WTC11 (cell line): ENCODE results near the gene TWIST1. TPM values are rescaled to one million over a fixed set of nuclear protein-coding genes. Genes with fewer than 3 reads are reported as not detected.

Experiments used
- ATAC-seq: fragments of 200-7000 bp; cut with Tn5 transposase; 2 replicates; pipeline ENCODE4 v1.10.0; 2021; ENCODE audit warnings: mild to moderate bottlenecking, moderate library complexity
- CTCF ChIA-PET: fragments of 300-600 bp; sonication (Branson Sonifier 250); formaldehyde crosslinking; loops from one replicate; lab custom pipeline; 2021; ENCODE audit warnings: antibody characterized with exemption; lab: Charles Lee
- POLR2A ChIA-PET: fragments of 350-600 bp; sonication (Branson Sonifier 250); formaldehyde crosslinking; loops from one replicate; lab custom pipeline; 2021; ENCODE audit warnings: antibody characterized with exemption; lab: Charles Lee
- DNase-seq: peaks from one replicate; pipeline ENCODE4 v3.0.0; 2021; ENCODE audit warnings: low spot score
- H3K27ac Mint-ChIP-seq: 2 replicates; pipeline ENCODE4 v1.8.0; 2021; ENCODE audit warnings: mixed read lengths
- H3K27me3 Mint-ChIP-seq: 2 replicates; pipeline ENCODE4 v1.8.0; 2021; ENCODE audit warnings: low read depth, mild to moderate bottlenecking, moderate library complexity, mixed read lengths
- H3K36me3 Mint-ChIP-seq: 2 replicates; pipeline ENCODE4 v1.8.0; 2021; ENCODE audit warnings: mixed read lengths
- H3K4me1 Mint-ChIP-seq: 2 replicates; pipeline ENCODE4 v1.8.0; 2022; ENCODE audit warnings: mixed read lengths
- H3K4me3 Mint-ChIP-seq: 2 replicates; pipeline ENCODE4 v1.8.0; 2021; ENCODE audit warnings: mild to moderate bottlenecking, moderate library complexity, mixed read lengths
- H3K9me3 Mint-ChIP-seq: 2 replicates; pipeline ENCODE4 v1.8.0; 2021; ENCODE audit warnings: mixed read lengths
- ATF1 ChIP-seq: sonication (generic); formaldehyde crosslinking; IDR thresholded peaks from 2 replicates; pipeline ENCODE4 v1.8.1; 2023; ENCODE audit warnings: mild to moderate bottlenecking, moderate library complexity, missing genetic modification reagents
- ATF2 ChIP-seq: sonication (generic); formaldehyde crosslinking; IDR thresholded peaks from 2 replicates; pipeline ENCODE4 v1.8.1; 2022; ENCODE audit warnings: low read depth, missing genetic modification reagents, borderline replicate concordance
- E2F1 ChIP-seq: sonication (generic); formaldehyde crosslinking; IDR thresholded peaks from 2 replicates; pipeline ENCODE4 v1.8.0; 2022; ENCODE audit warnings: mild to moderate bottlenecking, missing genetic modification reagents
- FOXK1 ChIP-seq: sonication (generic); formaldehyde crosslinking; IDR thresholded peaks from 2 replicates; pipeline ENCODE4 v1.8.0; 2022; ENCODE audit warnings: mild to moderate bottlenecking, moderate library complexity, missing genetic modification reagents
- GTF2I ChIP-seq: fragments of 250-450 bp; sonication (Bioruptor Pico); conservative IDR thresholded peaks from 2 replicates; pipeline ENCODE4 v1.4.0; 2021; ENCODE audit warnings: mild to moderate bottlenecking
- HMGXB4 ChIP-seq: sonication (generic); formaldehyde crosslinking; IDR thresholded peaks from 2 replicates; pipeline ENCODE4 v1.8.1; 2023; ENCODE audit warnings: mild to moderate bottlenecking, moderate library complexity, missing genetic modification reagents
- JUN ChIP-seq: sonication (generic); formaldehyde crosslinking; IDR thresholded peaks from 2 replicates; pipeline ENCODE4 v1.8.0; 2023; ENCODE audit warnings: mild to moderate bottlenecking, missing genetic modification reagents
- KAT7 ChIP-seq: sonication (generic); formaldehyde crosslinking; IDR thresholded peaks from 2 replicates; pipeline ENCODE4 v1.8.1; 2023; ENCODE audit warnings: missing genetic modification reagents, mild to moderate bottlenecking, borderline replicate concordance
- MAX ChIP-seq: sonication (generic); formaldehyde crosslinking; IDR thresholded peaks from 2 replicates; pipeline ENCODE4 v1.8.0; 2022; ENCODE audit warnings: mild to moderate bottlenecking, missing genetic modification reagents
- MLX ChIP-seq: sonication (generic); formaldehyde crosslinking; IDR thresholded peaks from 2 replicates; pipeline ENCODE4 v1.8.1; 2023; ENCODE audit warnings: mild to moderate bottlenecking, missing genetic modification reagents, moderate library complexity
- PRDM15 ChIP-seq: sonication (generic); formaldehyde crosslinking; IDR thresholded peaks from 2 replicates; pipeline ENCODE4 v1.8.0; 2022; ENCODE audit warnings: missing genetic modification reagents
- PRRX2 ChIP-seq: fragments of 250-450 bp; sonication (Bioruptor Pico); IDR thresholded peaks from 2 replicates; pipeline ENCODE4 v1.8.0; 2021; ENCODE audit warnings: mild to moderate bottlenecking
- SMAD3 ChIP-seq: sonication (generic); formaldehyde crosslinking; IDR thresholded peaks from 2 replicates; pipeline ENCODE4 v1.8.0; 2022; ENCODE audit warnings: missing genetic modification reagents, mild to moderate bottlenecking, borderline replicate concordance
- SP1 ChIP-seq: sonication (generic); formaldehyde crosslinking; conservative IDR thresholded peaks from 2 replicates; pipeline ENCODE4 v1.8.1; 2022; ENCODE audit warnings: missing genetic modification reagents
- TEAD1 ChIP-seq: sonication (generic); formaldehyde crosslinking; IDR thresholded peaks from 2 replicates; pipeline ENCODE4 v1.8.0; 2022; ENCODE audit warnings: mild to moderate bottlenecking, missing genetic modification reagents
- TEAD4 ChIP-seq: sonication (generic); formaldehyde crosslinking; IDR thresholded peaks from 2 replicates; pipeline ENCODE4 v1.8.0; 2022; ENCODE audit warnings: mild to moderate bottlenecking, missing genetic modification reagents
- TP53 ChIP-seq: sonication (generic); formaldehyde crosslinking; IDR thresholded peaks from 2 replicates; pipeline ENCODE4 v1.8.1; 2023; ENCODE audit warnings: mild to moderate bottlenecking, missing genetic modification reagents
- ZBTB21 ChIP-seq: sonication (generic); formaldehyde crosslinking; IDR thresholded peaks from 2 replicates; pipeline ENCODE4 v1.8.1; 2023; ENCODE audit warnings: mild to moderate bottlenecking, missing genetic modification reagents, borderline replicate concordance
- ZNF138 ChIP-seq: sonication (generic); formaldehyde crosslinking; conservative IDR thresholded peaks from 2 replicates; pipeline ENCODE4 v1.8.1; 2022; ENCODE audit warnings: mild to moderate bottlenecking, moderate library complexity, missing genetic modification reagents
- ZNF232 ChIP-seq: sonication (generic); formaldehyde crosslinking; IDR thresholded peaks from 2 replicates; pipeline ENCODE4 v1.8.0; 2022; ENCODE audit warnings: mild to moderate bottlenecking, missing genetic modification reagents
- ZNF263 ChIP-seq: sonication (generic); formaldehyde crosslinking; IDR thresholded peaks from 2 replicates; pipeline ENCODE4 v1.8.1; 2022; ENCODE audit warnings: low read depth, mild to moderate bottlenecking, moderate library complexity, missing genetic modification reagents
- ZNF416 ChIP-seq: fragments of 250-450 bp; sonication (Bioruptor Pico); IDR thresholded peaks from 2 replicates; pipeline ENCODE4 v1.9.0; 2021; ENCODE audit warnings: mild to moderate bottlenecking, inconsistent platforms
- ZNF423 ChIP-seq: fragments of 250-450 bp; sonication (Bioruptor Pico); IDR thresholded peaks from 2 replicates; pipeline ENCODE4 v2.1.2; 2022; ENCODE audit warnings: mild to moderate bottlenecking, moderate library complexity
- total RNA-seq: library from RNA; stranded (reverse); gene quantifications from 3 replicates; pipeline ENCODE4 v1.2.3, GENCODE V29; 2021

TWIST1 gene
- total RNA-seq, 1 experiment from 2014 or later, result not detected

GRCh38 chr7:19111474-19112273 lies 5.8 kb downstream of the TWIST1 start:
- Mint-ChIP-seq H3K36me3 (no peaks in the 10 kb centered on the region), H3K27me3 (peaks cover 100% of the 10 kb centered on the region), H3K4me3 (peak overlapping the region; percentile 49), H3K27ac (no peak overlapping the region), H3K9me3 (no peaks in the 10 kb centered on the region), H3K4me1 (peaks cover 64% of the 10 kb centered on the region)
- no peak for TF ChIP-seq PRDM15
- TF ChIP-seq KAT7 (CRISPR knock-in tag), result no peak
- no peak for TF ChIP-seq ZNF232 (CRISPR knock-in tag)
- TF ChIP-seq TEAD1, result no peak
- TF ChIP-seq PRRX2 (CRISPR knock-in tag), result no peak
- TF ChIP-seq ZBTB21 (CRISPR knock-in tag), result no peak
- POLR2A ChIA-PET, result no interaction called here
- CTCF ChIA-PET, result no interaction called here
- no peak for DNase-seq
- no peak for ATAC-seq

GRCh38 chr7:19110776-19111175 lies 6.7 kb downstream of the TWIST1 start:
- Mint-ChIP-seq H3K4me1 (peaks cover 67% of the 10 kb centered on the region), H3K27me3 (peaks cover 100% of the 10 kb centered on the region), H3K36me3 (no peaks in the 10 kb centered on the region)
- CTCF ChIA-PET, result no interaction called here
- TF ChIP-seq HMGXB4 (CRISPR knock-in tag) (no peak), ZNF423 (CRISPR knock-in tag) (0 out of 2 replicates have a peak, but pooled peaks have one; percentile 6)
- TF ChIP-seq, all 79 proteins: peak for 1
- H3K9me3 Mint-ChIP-seq, result no peaks in the 10 kb centered on the region
- ATAC-seq (no peak), DNase-seq (no peak)
- H3K4me3 Mint-ChIP-seq, result peak overlapping the region; percentile 49
- H3K27ac Mint-ChIP-seq, result no peak overlapping the region
- POLR2A ChIA-PET, result no interaction called here

GRCh38 chr7:19110026-19110730 lies 7.3 kb downstream of the TWIST1 start:
- CTCF ChIA-PET, result no interaction called here
- no peak for TF ChIP-seq MLX (CRISPR knock-in tag)
- TF ChIP-seq ZNF423 (CRISPR knock-in tag), result no peak
- no peak for TF ChIP-seq SP1 (CRISPR knock-in tag)
- no peak for TF ChIP-seq ZNF263
- no peak for TF ChIP-seq ATF1 (CRISPR knock-in tag)
- no peak for TF ChIP-seq GTF2I (CRISPR knock-in tag)
- TF ChIP-seq TEAD4, result no peak
- no peak for TF ChIP-seq MAX (CRISPR knock-in tag)
- no peak for TF ChIP-seq TP53 (CRISPR knock-in tag)
- TF ChIP-seq JUN (CRISPR knock-in tag), result no peak
- no peak for TF ChIP-seq ZNF416
- no peak for TF ChIP-seq FOXK1 (CRISPR knock-in tag)
- no peak for TF ChIP-seq ZNF138
- TF ChIP-seq SMAD3 (CRISPR knock-in tag), result no peak
- TF ChIP-seq ATF2 (CRISPR knock-in tag), result no peak
- TF ChIP-seq E2F1 (CRISPR knock-in tag), result no peak

More at GRCh38 chr7:19110026-19110730, 7.3 kb downstream of the TWIST1 start:
- peaks cover 69% of the 10 kb centered on the region for H3K4me1 Mint-ChIP-seq
- no peaks in the 10 kb centered on the region for H3K9me3 Mint-ChIP-seq
- POLR2A ChIA-PET, result no interaction called here
- peak overlapping the region; percentile 14; the same call in 1 of the 2 replicates for H3K4me3 Mint-ChIP-seq
- no peak overlapping the region for H3K27ac Mint-ChIP-seq
- DNase-seq (no peak), ATAC-seq (no peak)
- peaks cover 100% of the 10 kb centered on the region for H3K27me3 Mint-ChIP-seq
- no peaks in the 10 kb centered on the region for H3K36me3 Mint-ChIP-seq
